Activated CD8-positive, alpha-beta memory T cell treated with anti-CD3 and anti-CD28 coated beads for 24 hours (primary cell): ENCODE data around the gene PRXL2B.
"Not testable (repeated sequence)": the region's sequence is repeated elsewhere in the genome, so short reads cannot be mapped to it uniquely, and the experiment has no call there.

Source experiments
- DNase-seq: peaks from one replicate; pipeline ENCODE4 v3.0.0-alpha.2; 2020

PRXL2B gene

DNA sequence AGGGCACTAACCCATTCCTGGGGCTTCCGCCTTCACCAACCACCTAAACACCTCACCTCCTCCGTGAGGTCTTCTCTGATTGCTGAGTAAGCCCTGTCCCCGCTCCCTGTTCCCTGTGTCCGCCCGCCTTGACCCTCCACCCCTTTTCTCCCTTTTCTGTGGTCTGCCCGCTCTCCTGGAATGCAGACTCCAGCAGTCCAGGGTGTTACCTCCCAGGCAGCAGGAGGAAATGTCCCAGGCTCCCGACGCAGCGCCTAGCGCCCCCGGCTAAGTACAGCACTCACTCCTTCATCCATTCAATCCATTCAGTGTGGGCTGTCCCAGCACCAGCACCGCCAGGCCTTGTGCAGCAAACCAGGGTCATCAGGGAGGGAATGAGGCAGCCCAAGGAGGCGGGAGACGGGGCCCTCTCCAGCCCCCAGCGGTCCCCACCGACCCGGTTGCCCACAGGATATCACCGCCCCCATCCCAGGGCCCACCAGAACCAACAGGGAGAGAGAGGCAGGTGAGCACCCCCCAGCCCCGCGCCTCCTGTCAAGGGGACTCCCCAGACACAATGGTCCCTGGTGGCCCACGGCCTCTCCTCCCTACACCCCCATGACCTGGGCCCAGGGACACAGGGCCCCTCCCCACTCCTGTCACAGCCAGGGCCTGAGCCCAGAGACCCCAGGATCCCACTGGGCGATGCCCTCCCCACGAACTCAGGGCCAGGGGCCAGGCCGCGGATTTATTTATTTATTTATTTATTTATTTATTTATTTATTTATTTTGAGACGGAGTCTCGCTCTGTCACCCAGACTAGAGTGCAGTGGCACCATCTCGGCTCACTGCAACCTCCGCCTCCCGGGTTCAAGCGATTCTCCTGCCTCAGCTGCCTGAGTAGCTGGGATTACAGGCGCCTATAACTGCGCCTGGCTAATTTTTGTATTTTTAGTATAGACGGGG, 20.2 kb upstream of the PRXL2B start:
- DNase-seq, result no peak

DNA sequence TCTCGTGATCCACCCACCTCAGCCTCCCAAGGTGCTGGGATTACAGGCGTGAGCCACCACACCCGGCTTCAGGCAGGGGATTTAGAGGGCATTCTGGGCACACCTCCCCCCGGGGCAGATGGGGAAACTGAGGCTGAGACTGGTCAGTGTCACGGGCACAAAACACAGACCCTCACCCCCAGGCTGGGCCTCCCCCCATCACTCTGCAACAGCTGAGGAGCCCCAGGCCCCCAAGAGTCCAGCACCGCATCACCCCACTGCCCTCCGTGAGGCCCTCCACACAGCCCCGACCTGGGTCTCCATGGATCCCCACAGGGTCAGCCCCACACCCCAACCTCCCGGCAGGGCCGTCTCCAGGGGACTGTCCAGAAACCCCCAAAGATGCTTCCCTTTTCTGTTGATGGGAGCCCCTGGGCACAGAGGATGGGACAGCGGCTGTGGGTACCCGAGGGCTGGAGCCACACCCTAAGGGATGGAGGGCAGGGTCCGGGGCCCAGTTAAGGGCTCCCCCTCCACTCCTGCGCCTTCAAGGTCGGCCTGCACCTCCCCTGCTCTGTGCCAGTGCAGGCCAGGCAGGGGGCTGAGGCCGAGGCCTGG, 19.4 kb upstream of the PRXL2B start:
- DNase-seq, result no peak

- DNase-seq, result not testable (repeated sequence)
Measured at GRCh38 chr1:2568187-2568816, 18.3 kb upstream of the PRXL2B start.

- DNase-seq, result no peak
Measured at GRCh38 chr1:2569060-2569459, 17.5 kb upstream of the PRXL2B start.

- not testable (repeated sequence) for DNase-seq
Measured at GRCh38 chr1:2569703-2570102, 16.9 kb upstream of the PRXL2B start.

DNA sequence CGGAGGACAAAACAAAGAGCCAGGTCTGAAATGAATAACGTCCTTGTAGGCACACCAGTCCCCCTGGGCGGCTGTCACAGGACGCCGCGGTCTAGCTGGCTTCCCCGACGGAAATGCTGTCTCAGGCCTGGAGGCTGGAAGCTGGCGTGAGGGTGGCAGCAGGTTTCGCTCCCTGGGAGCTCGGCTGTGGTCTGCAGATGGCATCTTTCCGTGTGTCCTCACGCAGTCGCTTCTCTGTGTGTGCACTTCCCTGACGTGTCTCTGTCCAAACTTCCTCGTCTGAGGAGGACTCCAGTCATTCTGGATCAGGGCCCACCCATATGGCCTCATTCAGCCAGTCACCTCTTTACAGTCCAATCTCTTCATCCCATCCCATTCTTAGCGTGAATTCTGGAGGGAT, 16.2 kb upstream of the PRXL2B start:
- DNase-seq, result no peak

- no peak for DNase-seq
Measured at GRCh38 chr1:2571348-2571747, 15.2 kb upstream of the PRXL2B start.

GRCh38 chr1:2573250-2573920, 13.2 kb upstream of the PRXL2B start:
- DNase-seq, result no peak

DNA sequence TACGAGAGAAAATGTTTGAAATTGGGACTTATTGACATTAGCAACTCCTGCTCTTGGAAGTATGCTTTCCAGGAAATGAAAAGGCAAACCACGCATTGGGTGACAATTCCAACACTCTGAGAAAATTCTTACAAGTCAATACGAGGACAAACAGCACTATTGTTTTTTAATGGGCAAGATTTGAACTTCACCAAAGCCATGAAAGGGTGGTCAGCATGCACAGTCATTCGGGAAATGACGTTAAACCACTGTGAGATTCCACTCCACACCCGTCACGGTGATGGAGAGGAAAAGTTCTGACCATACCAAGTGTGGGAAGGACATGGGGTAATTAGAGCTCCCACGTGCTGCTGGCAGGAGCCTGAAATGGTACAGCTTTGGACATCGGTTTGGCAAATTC, 12.2 kb upstream of the PRXL2B start:
- no peak for DNase-seq

DNA sequence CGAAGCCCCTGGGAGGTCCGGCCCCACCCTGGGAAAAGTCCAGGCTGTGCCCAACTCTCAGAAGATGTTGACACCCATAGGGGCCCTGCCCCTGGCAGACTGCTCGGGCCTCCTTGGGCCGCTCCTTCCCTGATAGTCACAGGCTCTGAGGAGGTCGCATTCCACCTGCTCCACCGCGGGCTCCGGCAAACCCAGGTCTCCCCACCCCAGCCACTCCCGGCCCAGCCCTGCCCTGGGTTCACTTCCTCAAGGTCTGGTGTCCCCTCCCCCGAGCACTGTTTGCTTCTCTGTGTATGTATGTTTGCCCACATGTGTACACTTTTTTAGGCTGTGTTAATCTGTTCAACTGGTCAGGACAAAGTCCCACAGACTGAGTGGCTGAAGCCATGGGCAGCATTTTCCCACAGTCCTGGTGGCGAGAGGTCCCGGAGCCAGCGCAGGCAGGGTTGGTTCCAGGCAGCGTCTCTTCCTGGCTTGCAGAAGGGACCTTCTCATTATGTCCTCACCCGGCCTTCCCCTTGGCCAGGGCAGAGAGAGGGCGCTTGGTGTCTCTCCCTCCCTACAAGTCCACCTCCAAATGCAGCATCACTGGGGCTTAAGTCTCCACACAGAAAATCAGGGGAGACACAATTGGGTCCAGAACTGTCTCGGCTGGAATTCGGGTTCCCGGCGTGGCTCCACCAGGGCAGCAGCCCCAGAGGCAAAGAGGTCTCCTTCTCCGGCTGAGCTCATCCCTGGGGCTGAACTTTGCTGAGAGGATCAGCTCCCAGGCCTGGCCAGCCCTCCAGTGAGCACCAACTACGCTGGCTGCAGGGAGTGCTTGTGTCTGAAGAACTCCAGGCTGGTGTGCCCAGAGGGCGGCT, 10.5 kb upstream of the PRXL2B start:
- DNase-seq, result no peak

GRCh38 chr1:2577565-2578075, 9.0 kb upstream of the PRXL2B start:
- DNase-seq, result not testable (repeated sequence)

GRCh38 chr1:2578758-2579118, 7.8 kb upstream of the PRXL2B start:
- DNase-seq, result no peak

GRCh38 chr1:2580691-2581090, 5.9 kb upstream of the PRXL2B start:
- no peak for DNase-seq

DNA sequence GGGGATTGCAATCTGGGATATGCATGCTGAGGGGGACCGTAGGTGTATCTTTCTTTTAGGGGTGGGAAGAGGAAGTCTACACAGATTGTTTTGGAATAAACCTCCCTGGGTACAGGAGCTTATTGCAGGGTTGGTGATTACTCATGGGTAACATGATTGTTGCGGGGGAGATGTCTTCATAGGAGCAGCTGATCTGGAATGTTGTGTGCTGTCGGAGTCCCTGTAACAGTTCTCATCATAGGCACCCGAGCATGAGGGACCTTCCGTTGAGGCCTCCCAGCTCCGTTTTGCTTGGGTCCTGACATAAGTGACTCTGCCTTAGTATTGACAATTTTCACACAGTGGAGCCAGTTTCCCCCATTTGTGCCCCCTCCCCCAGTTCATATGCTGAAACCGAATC, 4.2 kb upstream of the PRXL2B start:
- no peak for DNase-seq

GRCh38 chr1:2583331-2583791, 3.2 kb upstream of the PRXL2B start:
- no peak for DNase-seq

DNA sequence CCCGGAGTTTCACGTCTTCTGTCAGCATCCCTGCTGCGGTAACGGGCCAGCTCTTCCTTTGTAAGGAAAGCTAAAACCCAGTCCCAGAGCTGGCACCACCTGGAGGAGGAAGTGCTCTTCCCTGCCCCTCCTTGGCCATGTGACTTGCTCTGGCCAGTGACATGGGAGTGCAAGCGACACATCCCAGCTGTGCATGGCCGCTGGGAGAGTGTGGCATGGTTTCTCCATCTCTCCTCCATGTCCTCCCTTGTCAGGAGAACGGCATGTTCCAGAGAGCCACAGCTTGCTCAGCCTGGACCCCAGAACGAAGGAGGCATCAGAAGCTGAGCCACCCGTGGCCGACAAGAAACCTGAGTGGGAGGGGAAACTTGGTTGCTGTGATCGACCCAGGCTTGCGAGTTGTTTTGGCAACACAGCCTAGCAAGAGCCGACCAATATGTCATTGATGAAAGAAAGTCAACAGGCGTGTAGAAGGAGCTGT, 2.7 kb upstream of the PRXL2B start:
- no peak for DNase-seq

DNA sequence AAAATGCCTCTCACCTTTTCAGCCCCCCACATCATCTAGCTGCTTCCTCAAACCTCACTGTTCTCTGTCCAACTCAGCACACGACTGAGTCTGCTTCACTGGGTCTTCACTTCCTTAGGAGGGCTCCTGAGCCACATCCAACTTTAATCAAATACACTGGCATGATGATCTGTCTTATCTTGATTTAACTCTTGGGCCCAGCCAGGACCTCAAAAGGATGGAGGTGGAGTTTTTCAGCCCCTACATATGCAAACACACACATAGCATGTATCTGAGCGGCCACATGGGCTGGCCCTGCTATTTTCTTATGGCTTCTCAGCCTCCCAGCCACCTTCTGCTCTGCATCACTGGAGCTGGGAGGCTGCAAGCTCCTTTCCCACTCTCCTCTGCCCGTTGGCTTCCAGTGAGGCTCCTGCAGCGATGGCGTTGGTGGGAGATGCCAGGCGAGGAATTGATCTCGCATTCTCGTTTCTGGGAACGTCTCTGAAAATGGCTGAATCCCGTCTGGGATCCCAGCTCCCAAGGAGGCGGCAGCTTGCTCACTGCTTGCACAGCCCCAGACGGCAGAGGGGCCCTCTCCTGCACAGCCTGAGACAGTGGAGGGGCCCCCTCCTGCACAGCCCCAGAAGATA, 1.8 kb upstream of the PRXL2B start:
- DNase-seq, result no peak

DNA sequence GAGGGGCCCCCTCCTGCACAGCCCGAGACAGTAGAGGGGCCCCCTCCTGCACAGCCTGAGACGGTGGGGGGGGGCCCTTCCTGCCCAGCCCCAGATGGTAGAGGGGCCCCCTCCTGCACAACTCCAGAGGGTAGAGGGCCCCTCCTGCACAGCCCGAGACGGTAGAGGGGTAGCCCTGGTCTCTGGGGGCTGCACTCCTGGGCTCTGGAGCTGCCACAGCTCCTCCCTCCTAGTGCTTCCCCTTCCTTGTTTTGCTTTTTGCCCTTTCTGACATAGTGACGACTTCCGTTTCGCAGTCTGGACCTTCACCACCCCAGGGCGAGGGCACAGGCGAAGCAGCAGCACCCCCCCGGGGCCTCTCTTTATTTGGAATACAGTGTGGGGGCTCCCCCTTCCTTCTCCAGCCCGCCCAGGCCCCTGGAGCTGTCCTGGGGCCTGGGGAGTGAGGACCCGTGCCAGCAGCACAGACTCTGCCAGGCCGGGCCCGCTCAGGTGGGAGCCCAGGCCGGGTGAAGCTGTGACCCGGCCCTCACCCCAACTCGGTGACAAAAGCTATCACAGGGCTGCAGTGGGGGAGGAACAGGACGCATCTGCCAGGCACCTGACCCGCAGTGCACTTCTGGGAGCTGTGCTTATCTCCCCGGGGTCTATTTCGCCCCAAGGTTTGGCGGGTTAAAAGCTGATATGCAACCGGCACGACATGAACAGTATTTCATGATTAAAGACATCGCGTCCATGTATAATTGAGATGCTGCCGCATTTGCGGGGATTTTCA, 1.1 kb upstream of the PRXL2B start:
- DNase-seq, result peak; percentile 85

- DNase-seq, result peak; percentile 78
Measured at GRCh38 chr1:2587071-2587859, 688 bp downstream of the PRXL2B start.
